Measurements from ENCODE around the gene OR2A14. TPM values are rescaled to one million over a fixed set of nuclear protein-coding genes. Genes with fewer than 3 reads are reported as not detected.

OR2A14 gene
- total and polyA plus RNA-seq, 2 experiments from 2014 or later, result 0.27 TPM; not detected in 1

- no peaks in the 10 kb centered on the region for H3K9me3 ChIP-seq (ENCODE audit: low read depth)
- no peak overlapping the region for H2AFZ ChIP-seq
- H3K27me3 ChIP-seq, result no peaks in the 10 kb centered on the region
- H3K4me3 ChIP-seq, result no peak overlapping the region
- no peaks in the 10 kb centered on the region for H4K20me1 ChIP-seq (ENCODE audit: insufficient read depth, poor library complexity, severe bottlenecking)
- H3K79me2 ChIP-seq, result no peaks in the 10 kb centered on the region
- H3K9me2 ChIP-seq (replicated peaks; ENCODE audit: insufficient read depth), result no peaks in the 10 kb centered on the region
- no peak overlapping the region for H3K27ac ChIP-seq
- TF ChIP-seq CTCF (IDR thresholded peaks at IDR 0.05; ENCODE audit: poor library complexity) (no peak), EZH2phosphoT487 (IDR thresholded peaks at IDR 0.05; ENCODE audit: low read depth, severe bottlenecking, unreplicated experiment) (no peak), EZH2 (IDR thresholded peaks at IDR 0.05; ENCODE audit: borderline replicate concordance) (no peak)
- H3K4me1 ChIP-seq (ENCODE audit: insufficient read depth), result no peaks in the 10 kb centered on the region
- DNase-seq (ENCODE audit: low spot score), result no peak
- H3K36me3 ChIP-seq (replicated peaks; ENCODE audit: insufficient read depth, low read depth), result no peaks in the 10 kb centered on the region
- no peak overlapping the region for H3K4me2 ChIP-seq
Observed at GRCh38 chr7:144102041-144102440, 20.9 kb upstream of the OR2A14 start.

- H3K79me2 ChIP-seq, result no peaks in the 10 kb centered on the region
- no peak overlapping the region for H2AFZ ChIP-seq
- H3K4me1 ChIP-seq (ENCODE audit: insufficient read depth), result no peaks in the 10 kb centered on the region
- no peaks in the 10 kb centered on the region for H3K36me3 ChIP-seq (replicated peaks; ENCODE audit: insufficient read depth, low read depth)
- no peaks in the 10 kb centered on the region for H3K9me3 ChIP-seq (ENCODE audit: low read depth)
- H3K4me3 ChIP-seq, result no peak overlapping the region
- H3K4me2 ChIP-seq, result no peak overlapping the region
- H3K27me3 ChIP-seq, result no peaks in the 10 kb centered on the region
- H3K9me2 ChIP-seq (replicated peaks; ENCODE audit: insufficient read depth), result no peaks in the 10 kb centered on the region
- TF ChIP-seq EZH2 (IDR thresholded peaks at IDR 0.05; ENCODE audit: borderline replicate concordance), result no peak
- no peak for TF ChIP-seq CTCF (IDR thresholded peaks at IDR 0.05; ENCODE audit: poor library complexity)
- no peak for TF ChIP-seq EZH2phosphoT487 (IDR thresholded peaks at IDR 0.05; ENCODE audit: low read depth, severe bottlenecking, unreplicated experiment)
- H4K20me1 ChIP-seq (ENCODE audit: insufficient read depth, poor library complexity, severe bottlenecking), result no peaks in the 10 kb centered on the region
- H3K27ac ChIP-seq, result no peak overlapping the region
- DNase-seq (ENCODE audit: low spot score), result no peak
Observed at GRCh38 chr7:144105211-144105610, 17.8 kb upstream of the OR2A14 start.

GRCh38 chr7:144109283-144109682, 13.7 kb upstream of the OR2A14 start, which contains the start of gene OR2A2:
OR2A2 (plus strand) TSS chr7:144109583; CDS start chr7:144109583, 0 bp downstream.
- H3K9me3 ChIP-seq (ENCODE audit: low read depth), result no peaks in the 10 kb centered on the region
- H3K4me2 ChIP-seq, result no peak within 1 kb of the TSS
- H3K4me1 ChIP-seq (ENCODE audit: insufficient read depth), result no peaks in the 10 kb centered on the region
- no peak for DNase-seq (ENCODE audit: low spot score)
- no peaks in the 10 kb centered on the region for H3K79me2 ChIP-seq
- no peak within 1 kb of the TSS for H2AFZ ChIP-seq
- no peaks in the 10 kb centered on the region for H4K20me1 ChIP-seq (ENCODE audit: insufficient read depth, poor library complexity, severe bottlenecking)
- TF ChIP-seq EZH2phosphoT487 (IDR thresholded peaks at IDR 0.05; ENCODE audit: low read depth, severe bottlenecking, unreplicated experiment), result no peak
- TF ChIP-seq EZH2 (IDR thresholded peaks at IDR 0.05; ENCODE audit: borderline replicate concordance), result no peak
- TF ChIP-seq CTCF (IDR thresholded peaks at IDR 0.05; ENCODE audit: poor library complexity), result no peak
- no peaks in the 10 kb centered on the region for H3K36me3 ChIP-seq (replicated peaks; ENCODE audit: insufficient read depth, low read depth)
- H3K27me3 ChIP-seq, result no peaks in the 10 kb centered on the region
- H3K9me2 ChIP-seq (replicated peaks; ENCODE audit: insufficient read depth), result no peaks in the 10 kb centered on the region
- H3K4me3 ChIP-seq, result no peak within 1 kb of the TSS
- WGBS (ENCODE audit: low lambda C conversion rate, missing lambda C conversion rate), result 93% methylated on average over 2 of the region's 2 CpGs
- H3K27ac ChIP-seq, result no peak within 1 kb of the TSS

GRCh38 chr7:144110272-144110671, 12.7 kb upstream of the OR2A14 start:
- Histone ChIP-seq H3K27ac (no peak overlapping the region), H3K9me3 (ENCODE audit: low read depth) (no peaks in the 10 kb centered on the region)
- WGBS (ENCODE audit: low lambda C conversion rate, missing lambda C conversion rate), result 82% methylated on average over 5 of the region's 5 CpGs

More at GRCh38 chr7:144110272-144110671, 12.7 kb upstream of the OR2A14 start:
- no peak for DNase-seq (ENCODE audit: low spot score)
- Histone ChIP-seq H3K36me3 (replicated peaks; ENCODE audit: insufficient read depth, low read depth) (no peaks in the 10 kb centered on the region), H3K4me2 (no peak overlapping the region), H3K79me2 (no peaks in the 10 kb centered on the region), H3K27me3 (no peaks in the 10 kb centered on the region), H4K20me1 (ENCODE audit: insufficient read depth, poor library complexity, severe bottlenecking) (no peaks in the 10 kb centered on the region), H3K4me3 (no peak overlapping the region), H3K9me2 (replicated peaks; ENCODE audit: insufficient read depth) (no peaks in the 10 kb centered on the region), H2AFZ (no peak overlapping the region), H3K4me1 (ENCODE audit: insufficient read depth) (no peaks in the 10 kb centered on the region)
- TF ChIP-seq EZH2 (IDR thresholded peaks at IDR 0.05; ENCODE audit: borderline replicate concordance), result no peak
- TF ChIP-seq CTCF (IDR thresholded peaks at IDR 0.05; ENCODE audit: poor library complexity), result no peak
- TF ChIP-seq EZH2phosphoT487 (IDR thresholded peaks at IDR 0.05; ENCODE audit: low read depth, severe bottlenecking, unreplicated experiment), result no peak

Measured in hepatocyte (in vitro differentiated cells).